Choroid plexus epithelial cell (primary cell): Measurements from ENCODE around the gene PKD1.

ENCODE experiments used
- DNase-seq: peaks from one replicate; pipeline ENCODE4 v3.0.0-alpha.2; 2010; ENCODE audit warnings: low read depth
- H3K4me3 ChIP-seq: 2 replicates; pipeline ENCODE4 v1.5.1; 2011; ENCODE audit warnings: low read depth, mild to moderate bottlenecking, control low read depth, low read length, moderate library complexity
- TF ChIP-seq, protein P1 (sequence below): conservative IDR thresholded peaks from 2 replicates; pipeline ENCODE4 v1.5.1; 2011; ENCODE audit warnings: low read depth, mild to moderate bottlenecking, control low read depth, inconsistent platforms, low read length, moderate library complexity

Gene PKD1

DNA sequence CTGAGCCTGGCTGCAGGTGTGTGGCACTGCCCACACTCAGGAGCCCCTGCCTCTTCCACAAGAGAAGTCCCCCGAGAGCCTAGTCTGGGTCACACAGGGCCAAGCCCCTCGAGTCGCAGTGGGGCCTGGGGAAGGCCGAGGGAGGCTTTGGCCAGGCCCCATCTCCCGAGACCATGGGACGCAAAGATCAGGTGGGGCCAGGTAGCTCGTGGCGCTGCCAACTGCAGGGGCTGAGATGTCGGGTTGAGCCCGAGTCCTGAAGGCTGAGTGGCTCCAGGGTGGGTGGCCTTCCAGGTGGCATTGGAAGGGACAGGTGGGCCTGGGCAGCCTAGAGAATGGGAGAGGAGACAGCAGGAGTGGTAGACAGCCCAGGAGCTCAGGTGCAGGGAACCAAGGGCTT, 26.2 kb upstream of the PKD1 start:
- H3K4me3 ChIP-seq, result no peak overlapping the region
- no peak for DNase-seq
- TF ChIP-seq, protein P1, sequence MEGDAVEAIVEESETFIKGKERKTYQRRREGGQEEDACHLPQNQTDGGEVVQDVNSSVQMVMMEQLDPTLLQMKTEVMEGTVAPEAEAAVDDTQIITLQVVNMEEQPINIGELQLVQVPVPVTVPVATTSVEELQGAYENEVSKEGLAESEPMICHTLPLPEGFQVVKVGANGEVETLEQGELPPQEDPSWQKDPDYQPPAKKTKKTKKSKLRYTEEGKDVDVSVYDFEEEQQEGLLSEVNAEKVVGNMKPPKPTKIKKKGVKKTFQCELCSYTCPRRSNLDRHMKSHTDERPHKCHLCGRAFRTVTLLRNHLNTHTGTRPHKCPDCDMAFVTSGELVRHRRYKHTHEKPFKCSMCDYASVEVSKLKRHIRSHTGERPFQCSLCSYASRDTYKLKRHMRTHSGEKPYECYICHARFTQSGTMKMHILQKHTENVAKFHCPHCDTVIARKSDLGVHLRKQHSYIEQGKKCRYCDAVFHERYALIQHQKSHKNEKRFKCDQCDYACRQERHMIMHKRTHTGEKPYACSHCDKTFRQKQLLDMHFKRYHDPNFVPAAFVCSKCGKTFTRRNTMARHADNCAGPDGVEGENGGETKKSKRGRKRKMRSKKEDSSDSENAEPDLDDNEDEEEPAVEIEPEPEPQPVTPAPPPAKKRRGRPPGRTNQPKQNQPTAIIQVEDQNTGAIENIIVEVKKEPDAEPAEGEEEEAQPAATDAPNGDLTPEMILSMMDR, result no peak

GRCh38 chr16:2160915-2161551, 25.3 kb upstream of the PKD1 start:
- no peak overlapping the region for H3K4me3 ChIP-seq
- peak; percentile 57 for DNase-seq
- TF ChIP-seq, protein P1, result no peak

- no peak overlapping the region for H3K4me3 ChIP-seq
- peak; percentile 54 for DNase-seq
- TF ChIP-seq, protein P1, result no peak
Measured at GRCh38 chr16:2159175-2159838, 23.6 kb upstream of the PKD1 start.

DNA sequence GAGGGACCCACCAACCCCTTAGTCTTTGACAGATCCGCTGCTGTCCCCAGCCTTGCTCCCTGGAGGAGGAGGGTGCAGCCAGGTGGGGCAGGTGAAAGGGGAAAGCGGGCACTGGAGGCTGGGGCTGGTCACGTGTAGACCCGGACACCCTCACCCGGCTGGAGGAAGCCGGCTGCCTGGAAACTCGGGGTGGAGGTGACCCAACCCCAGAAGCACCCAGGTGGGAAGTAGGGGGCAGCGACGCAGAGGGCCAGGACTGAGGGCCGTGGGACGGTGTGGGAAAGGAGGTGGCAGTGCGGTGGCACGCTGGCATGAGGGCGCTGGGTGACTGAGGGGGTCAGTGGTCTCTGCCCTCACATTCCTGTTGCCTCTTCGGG, 22.6 kb upstream of the PKD1 start:
- H3K4me3 ChIP-seq, result no peak overlapping the region
- TF ChIP-seq, protein P1, result no peak
- no peak for DNase-seq

GRCh38 chr16:2157480-2158261, 22.0 kb upstream of the PKD1 start:
- no peak for DNase-seq
- H3K4me3 ChIP-seq, result no peak overlapping the region
- TF ChIP-seq, protein P1, result no peak

- H3K4me3 ChIP-seq, result peak overlapping the region; percentile 83
- TF ChIP-seq, protein P1, result no peak
- no peak for DNase-seq
Measured at GRCh38 chr16:2156849-2157224, 21.1 kb upstream of the PKD1 start.
